Peyer's patch (tissue), 4 donors: ENCODE results near the gene RBM34.
A peak's percentile ranks its signal among the peaks of the same experiment; 100 is the strongest.

Experiments used
- POLR2A ChIP-seq, 2 donors: fragments of 450-650 bp; IDR thresholded peaks; one replicate each; pipeline ENCODE4 v1.5.1; 2017; ENCODE audit warnings: antibody characterized with exemption in 2 of 2, mild to moderate bottlenecking in 2 of 2, moderate library complexity in 2 of 2
- TF ChIP-seq, protein P1 (sequence below), 6 experiments: fragments of 450-650 bp in 4 of 6; fragments of 200-600 bp in 2 of 6; sonication (generic) in 1 of 6; IDR thresholded peaks; one replicate each; pipeline ENCODE4 v1.5.1; 2017 to 2019; ENCODE audit warnings: antibody characterized with exemption in 6 of 6, mild to moderate bottlenecking in 3 of 6, moderate library complexity in 1 of 6

DNA sequence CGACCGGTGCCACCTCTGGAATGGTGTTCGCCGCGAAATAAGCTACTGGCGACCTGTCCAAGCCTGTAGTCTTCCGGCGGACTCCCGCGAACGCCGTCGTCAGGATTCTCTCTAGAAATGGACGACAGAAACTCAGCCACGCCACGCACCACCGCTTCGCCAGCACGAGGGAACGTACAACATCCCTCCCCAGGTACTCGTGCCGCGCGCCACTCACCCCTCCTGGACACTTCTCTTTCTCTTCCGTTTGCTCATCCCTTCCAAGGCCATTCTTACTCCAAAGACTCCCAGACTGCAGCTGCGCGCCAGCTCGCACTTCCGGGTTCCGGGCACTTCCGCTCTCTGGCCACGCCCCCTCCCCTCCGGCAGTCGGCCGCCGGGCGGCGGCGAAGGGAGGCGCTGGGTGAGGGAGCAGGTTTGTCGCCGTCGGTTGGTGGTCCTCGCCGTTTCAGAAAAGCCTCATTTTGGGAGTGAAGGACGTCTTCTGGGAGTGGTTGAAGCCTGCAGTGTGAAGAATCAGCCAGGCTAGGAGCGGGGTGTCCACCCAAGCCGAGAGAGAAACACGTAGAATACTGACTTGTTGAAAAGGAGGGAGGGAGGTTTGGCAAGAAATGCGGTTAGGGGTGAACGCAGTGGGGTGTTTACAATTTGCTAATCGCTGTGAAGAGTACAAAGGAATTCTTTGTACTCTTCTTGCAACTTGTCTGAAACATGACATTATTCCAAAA is at the start of gene RBM34:
- TF ChIP-seq, protein P1, sequence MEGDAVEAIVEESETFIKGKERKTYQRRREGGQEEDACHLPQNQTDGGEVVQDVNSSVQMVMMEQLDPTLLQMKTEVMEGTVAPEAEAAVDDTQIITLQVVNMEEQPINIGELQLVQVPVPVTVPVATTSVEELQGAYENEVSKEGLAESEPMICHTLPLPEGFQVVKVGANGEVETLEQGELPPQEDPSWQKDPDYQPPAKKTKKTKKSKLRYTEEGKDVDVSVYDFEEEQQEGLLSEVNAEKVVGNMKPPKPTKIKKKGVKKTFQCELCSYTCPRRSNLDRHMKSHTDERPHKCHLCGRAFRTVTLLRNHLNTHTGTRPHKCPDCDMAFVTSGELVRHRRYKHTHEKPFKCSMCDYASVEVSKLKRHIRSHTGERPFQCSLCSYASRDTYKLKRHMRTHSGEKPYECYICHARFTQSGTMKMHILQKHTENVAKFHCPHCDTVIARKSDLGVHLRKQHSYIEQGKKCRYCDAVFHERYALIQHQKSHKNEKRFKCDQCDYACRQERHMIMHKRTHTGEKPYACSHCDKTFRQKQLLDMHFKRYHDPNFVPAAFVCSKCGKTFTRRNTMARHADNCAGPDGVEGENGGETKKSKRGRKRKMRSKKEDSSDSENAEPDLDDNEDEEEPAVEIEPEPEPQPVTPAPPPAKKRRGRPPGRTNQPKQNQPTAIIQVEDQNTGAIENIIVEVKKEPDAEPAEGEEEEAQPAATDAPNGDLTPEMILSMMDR (IDR thresholded peaks at IDR 0.05), result peak in 4 of 6 experiments; percentile 20 to 59 (median 50)
- TF ChIP-seq POLR2A (IDR thresholded peaks at IDR 0.05), result peak; percentile 98 to 99
